Activated CD4-positive, alpha-beta T cell treated with anti-CD3 and anti-CD28 coated beads, Interleukin-2, Interleukin-6, amounts not matched to agents 100 ng/mL and 50 ng/mL, durations not matched to agents 16 hours and 8 hours (primary cell): Measurements from ENCODE around the gene LGI4.

Experiments
- DNase-seq: peaks from one replicate; pipeline ENCODE4 v3.0.0-alpha.2; 2020

The LGI4 gene

DNA sequence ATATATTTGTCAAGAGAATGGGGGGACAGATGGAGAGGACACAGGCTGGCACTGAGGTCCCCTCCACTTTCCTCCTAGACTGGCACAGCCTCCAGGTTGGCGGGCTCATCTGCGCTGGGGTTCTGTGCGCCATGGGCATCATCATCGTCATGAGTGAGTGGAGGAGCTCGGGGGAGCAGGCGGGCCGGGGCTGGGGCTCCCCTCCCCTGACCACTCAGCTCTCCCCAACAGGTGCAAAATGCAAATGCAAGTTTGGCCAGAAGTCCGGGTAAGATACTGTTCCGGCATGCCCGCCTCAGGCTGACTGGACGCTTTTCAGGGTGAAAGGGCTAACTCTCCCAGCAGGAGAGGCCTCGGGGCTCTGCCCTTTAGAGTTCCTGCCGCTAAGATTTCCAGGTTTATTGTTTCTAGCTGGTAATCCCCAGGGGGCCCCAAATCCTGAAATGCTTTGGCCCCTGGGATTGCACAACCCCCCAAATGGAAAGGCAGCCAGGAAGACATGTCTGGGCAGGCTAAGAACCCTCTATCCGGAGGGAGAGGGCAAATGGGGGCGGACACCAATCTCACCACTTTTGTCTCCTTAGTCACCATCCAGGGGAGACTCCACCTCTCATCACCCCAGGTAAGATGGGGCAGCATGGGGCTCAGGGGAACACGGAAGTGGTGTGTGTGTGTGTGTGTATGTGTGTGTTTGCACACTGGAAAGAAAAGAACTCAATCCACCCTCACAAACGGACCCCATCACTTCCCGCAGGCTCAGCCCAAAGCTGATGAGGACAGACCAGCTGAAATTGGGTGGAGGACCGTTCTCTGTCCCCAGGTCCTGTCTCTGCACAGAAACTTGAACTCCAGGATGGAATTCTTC, 11.9 kb downstream of the LGI4 start:
- no peak for DNase-seq

DNA sequence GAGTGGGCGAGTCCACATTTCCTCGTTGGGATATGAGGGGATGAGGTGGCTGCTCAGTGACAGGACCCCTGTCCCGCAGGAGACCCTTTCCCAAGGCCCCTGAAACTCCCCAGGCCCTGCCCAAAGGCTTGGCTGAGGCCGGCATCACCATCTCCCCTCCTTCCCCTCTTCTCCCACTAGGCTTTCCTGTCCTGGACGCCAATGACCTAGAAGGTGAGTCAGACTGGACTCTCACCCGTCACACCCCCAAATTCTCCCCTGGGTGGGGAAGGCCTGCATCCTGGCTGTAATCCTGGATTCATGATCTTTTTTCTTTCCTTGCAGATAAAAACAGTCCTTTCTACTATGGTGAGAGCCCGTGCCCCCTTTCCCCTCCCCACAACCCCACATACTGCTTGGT, 14.0 kb downstream of the LGI4 start:
- no peak for DNase-seq

DNA sequence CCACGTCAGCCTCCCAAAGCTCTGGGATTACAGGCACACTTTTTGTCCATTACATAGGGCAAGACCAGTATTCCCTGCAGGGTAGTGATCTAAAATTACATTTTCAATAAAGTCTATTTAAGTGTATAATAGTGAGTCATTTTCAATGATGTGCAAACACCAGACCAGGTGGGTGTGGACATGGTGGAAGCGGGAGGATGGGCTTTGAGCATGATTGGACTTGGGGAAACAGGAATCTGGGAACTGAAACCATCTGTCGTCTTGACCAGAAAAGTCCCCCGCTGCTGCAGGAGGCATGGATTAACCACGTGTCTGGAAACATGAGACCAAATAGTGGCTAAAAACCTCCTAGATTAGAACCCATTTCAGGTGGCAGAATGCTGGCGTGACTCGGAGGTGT, 14.4 kb downstream of the LGI4 start:
- no peak for DNase-seq

DNA sequence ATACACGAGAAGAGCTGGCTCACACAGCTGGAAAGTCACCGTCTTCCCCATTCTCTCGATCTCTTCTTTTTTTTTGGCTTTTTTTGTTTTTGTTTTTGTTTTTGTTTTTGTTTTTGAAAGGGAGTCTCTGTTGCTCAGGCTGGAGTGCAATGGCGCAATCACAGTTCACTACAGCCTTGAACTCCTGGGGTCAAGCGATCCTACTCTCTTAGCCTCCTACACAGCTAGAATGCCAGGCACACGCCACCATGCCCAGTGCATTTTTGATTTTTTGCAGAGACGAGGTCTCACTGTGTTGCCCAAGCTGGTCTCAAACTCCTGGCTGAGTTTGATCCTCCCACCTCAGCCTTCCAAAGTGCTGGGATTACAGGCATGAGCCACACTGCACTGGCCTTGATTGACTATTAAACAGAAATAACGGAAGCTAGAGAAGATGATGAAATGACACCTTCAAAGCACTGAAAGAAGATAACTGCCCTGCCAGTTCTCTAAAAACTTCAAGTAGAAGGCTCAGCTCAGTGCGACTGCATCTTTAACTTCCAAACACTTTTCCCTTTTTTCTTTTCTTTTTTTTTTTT, 15.2 kb downstream of the LGI4 start:
- DNase-seq = no peak

DNA sequence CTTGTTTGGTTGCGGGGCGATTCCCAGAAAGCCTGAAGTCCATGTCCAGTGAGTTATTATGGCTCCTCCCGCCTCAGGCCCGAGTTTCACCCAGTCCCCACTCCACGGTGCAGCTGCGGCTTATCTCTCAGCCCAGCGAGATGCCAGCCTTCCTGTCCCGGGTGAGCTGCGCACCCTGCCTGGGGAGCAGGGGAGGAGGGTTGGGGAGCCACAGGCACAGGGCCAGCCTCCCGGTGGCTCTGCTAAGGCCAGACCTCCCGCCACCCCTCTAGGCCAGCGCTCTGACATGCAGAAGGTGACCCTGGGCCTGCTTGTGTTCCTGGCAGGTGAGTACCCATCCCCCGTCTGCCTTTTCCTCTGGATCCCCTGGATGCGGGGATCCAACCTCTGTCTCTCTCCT, 15.8 kb downstream of the LGI4 start:
- DNase-seq = no peak

DNA sequence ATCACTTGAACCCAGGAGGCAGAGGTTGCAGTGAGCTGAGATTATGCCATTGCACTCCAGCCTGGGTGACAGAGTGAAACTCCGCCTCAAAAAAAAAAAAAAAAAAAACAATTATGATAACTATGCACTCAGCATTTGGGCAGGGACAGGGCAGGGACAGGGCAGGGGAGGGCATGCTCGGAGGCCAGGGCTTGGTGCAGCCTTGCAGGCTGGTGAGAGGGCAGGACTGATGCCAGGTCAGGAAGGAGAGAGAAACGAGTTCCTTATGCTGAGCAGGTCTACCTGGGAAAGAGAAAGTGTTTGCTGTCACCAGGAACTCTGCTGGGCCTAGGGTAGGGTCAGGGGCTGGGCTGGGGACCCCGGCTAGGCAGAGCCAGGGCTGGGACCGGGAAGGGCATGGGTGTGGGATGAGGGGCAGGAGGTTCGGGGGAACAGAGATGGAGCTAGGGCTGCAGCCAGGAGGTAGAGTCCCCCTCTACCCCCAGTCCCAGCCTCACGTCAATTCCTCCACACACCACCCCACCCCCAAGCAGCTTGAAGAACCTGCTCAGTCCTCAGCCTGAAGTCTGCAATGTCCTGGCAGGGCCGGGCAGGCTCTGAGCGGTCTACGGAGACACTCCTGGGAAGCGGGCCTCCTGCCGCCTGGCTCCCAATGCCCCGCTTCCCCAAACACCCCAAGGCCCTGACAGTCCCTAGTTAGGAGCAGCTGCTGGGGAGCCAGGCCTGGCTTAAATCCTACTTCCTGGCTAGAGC, 16.4 kb downstream of the LGI4 start:
- no peak for DNase-seq

DNA sequence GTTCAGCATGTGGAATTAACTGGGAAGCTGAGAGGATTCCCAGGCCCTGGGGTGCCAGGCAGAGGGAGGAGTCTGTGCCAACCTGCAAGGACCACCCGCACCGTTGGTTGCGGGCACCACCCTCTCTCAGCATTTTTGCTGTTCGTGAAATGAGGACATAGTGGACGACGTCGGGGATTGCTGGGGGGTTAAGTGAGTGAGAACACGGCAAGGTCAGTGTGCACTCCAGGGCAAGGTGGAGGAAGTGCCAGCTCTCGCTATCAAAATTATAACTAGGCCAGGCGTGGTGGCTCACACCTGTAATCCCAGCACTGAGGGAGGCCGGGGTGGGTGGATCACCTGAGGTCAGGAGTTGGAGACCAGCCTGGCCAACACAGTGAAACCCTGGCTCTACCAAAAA, 17.1 kb downstream of the LGI4 start:
- DNase-seq = no peak

DNA sequence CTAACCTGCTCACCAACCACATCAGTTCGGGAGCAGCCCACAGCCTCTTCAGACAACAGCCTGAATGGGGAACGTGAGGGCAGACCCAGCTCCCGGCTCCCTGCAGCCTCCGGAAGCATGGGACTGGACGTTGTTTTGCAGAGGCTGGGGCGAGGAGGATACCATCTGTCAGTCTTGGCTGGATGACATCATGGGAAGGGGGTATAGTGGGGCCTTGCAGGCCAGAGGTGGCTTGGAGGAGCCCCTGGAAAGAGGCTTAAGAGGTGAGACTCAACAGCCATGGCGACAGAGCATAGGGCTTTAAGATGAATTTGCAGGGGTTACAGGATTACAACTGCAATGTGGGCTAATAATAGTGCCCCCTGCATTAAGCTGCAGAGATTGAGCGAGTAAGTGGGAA, 17.7 kb downstream of the LGI4 start:
- DNase-seq = no peak

DNA sequence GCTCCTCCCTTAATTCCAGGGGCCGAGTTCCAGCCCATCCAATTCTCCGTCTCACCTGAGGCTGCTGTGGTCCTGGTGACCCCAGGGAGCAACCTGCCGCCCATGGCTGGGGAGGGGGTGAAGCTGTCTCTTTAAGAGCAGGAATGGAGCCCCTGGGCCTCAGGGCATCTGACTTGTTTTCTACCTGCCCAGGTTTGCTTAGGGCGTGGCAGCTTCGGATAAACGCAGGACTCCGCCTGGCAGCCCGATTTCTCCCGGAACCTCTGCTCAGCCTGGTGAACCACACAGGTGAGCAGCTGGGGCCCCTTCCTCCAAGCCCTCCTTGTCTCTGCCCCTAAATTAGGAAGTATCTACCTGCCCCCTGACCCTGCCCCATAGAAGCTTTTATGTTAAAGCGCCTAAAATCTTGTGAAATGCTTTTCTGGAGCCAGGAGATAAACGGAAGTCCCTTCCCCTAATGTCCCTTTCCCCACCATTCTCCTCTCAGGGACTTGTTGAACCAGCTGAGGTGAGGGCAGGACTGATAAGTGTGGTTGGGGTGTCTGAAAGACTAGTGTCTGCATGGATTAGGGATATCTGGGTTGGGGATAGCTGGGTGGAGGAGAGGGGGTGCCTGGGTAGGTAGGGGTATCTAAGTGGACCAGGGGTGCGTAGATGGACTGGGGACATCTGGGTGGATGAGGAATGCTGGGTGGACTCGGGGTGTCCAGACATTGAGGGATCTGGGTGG, 18.6 kb downstream of the LGI4 start:
- no peak for DNase-seq

DNA sequence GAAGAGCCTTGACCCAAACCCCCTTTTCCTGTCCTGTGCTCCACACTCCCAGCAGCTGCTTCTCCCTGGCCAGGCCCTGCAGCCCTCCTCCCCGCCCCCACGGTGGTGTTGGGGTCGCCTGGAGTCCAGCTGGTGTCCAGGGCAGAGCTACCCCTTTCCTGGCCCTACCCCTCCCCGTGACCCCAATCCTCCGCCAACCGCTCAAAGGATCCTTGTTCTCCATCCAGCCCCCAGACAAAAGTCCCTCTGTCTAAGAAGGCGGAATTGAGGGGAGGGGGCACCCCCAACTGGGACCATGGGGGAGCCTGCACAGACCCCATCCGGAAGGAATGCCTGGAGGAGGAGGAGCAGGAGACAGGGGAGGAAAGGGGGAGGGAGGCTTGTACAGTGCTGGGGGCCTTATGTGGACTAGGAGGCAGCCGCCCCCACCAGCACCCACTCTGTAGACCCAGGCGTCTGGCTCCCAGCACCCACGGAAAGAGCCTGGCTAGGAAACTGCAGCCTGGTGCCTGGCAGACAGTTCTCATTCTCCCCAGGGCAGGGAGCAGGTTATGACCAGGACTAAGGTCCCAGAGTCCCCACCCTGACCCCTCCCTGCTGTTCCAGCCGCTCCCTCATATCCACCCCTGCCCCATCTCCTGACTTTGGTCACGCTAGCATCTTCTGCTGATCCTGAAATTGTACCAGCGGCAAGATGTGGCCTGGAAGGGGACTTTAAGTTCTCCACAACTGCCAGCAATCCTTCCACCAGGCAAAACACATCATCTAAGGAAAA, 19.5 kb downstream of the LGI4 start, which contains the start of gene FXYD3:
TSS of gene FXYD3 (plus strand) at position 647 of the 775 bp plus-strand sequence. CDS start 3,554 bp downstream, outside the sequence.
- no peak for DNase-seq

DNA sequence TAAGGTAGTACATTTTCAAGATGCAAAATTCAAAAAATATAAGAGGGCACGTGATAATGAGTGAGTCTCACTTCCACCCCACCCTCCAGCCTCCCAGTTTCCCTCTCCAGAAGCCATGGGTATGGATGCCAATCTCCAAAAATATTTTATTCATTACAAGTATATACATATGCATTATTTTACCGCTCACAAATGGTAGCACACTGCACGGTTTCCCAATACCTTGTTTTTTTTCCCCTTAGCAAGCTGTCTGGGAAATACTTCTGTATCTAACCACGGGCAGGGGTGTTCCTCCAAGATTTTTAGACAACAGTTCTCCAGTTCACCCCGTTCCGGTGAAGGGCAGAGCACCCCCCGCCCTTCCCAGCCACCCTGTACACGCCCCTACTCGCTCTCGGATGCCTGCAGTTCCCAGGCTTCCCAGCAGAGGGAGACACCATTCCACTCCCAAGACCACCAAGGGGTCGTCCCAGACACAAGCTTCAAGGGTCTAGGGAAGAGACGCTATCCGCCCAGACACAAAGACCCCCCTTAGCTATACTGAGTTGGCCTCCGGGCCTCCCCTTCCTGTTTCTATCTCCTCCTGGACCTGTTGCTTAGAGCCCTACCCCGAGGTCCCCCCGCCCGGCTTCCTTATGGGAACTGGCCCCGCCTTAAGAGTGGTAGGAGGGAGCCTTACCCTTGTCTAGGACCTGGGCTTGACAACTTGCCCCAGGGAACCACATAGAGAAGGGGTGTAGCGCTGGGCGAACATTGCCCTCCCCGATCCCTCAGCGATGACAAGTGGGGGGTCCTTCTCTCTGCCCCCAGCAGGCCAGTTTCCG, 20.3 kb downstream of the LGI4 start:
- DNase-seq = peak; percentile 68

DNA sequence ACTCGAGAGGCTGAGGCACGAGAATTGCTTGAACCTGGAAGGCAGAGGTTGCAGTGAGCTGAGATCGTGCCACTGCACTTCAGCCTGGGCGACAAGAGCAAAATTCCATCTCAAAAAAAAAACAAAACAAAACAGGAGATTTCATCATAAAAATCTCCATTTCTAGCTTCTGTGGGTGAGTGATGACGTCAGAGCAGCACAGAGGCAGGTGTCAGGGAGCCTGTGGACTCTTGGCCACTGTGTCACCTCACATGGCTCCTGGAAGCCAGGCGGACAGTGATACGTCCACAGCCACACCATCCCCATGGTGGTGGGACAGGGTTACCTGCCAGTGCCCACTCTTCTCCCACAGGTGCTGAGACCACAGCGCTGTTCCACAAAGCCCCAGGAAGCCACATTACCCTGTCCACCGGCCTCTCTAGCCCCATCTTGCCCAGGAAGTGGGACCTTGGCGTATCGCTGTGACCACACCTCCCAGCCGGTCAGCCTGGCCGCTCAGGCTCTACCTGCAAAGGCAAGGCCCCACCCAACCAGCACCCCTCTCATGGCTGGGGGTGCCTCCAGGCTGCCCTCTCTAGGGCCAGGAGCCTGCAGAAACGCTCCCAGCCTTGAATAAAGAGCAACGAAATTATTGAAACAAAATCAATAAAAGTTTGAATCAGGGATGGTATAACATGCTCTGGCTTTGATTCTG, 21.7 kb downstream of the LGI4 start:
- DNase-seq = no peak

DNA sequence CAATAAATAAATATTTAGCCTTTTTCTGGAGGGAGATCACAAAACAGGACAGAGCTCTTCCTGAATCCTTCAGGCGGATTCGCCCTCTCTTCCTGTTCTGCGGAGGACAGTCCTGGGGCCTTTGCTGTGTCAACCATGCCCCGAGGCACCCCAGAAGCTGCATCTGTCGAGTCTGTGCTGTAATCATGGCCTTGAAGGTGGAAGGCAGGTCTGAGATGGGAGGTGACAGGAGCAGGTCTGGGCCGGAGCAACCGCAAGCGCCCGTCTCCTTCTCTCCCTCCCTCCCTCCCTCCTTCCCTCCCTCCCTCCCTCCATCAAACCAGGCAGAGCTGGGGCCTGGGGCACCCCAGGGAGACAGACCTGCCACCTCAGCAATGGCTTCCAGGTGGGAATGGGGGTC, 23.9 kb downstream of the LGI4 start:
- no peak for DNase-seq

DNA sequence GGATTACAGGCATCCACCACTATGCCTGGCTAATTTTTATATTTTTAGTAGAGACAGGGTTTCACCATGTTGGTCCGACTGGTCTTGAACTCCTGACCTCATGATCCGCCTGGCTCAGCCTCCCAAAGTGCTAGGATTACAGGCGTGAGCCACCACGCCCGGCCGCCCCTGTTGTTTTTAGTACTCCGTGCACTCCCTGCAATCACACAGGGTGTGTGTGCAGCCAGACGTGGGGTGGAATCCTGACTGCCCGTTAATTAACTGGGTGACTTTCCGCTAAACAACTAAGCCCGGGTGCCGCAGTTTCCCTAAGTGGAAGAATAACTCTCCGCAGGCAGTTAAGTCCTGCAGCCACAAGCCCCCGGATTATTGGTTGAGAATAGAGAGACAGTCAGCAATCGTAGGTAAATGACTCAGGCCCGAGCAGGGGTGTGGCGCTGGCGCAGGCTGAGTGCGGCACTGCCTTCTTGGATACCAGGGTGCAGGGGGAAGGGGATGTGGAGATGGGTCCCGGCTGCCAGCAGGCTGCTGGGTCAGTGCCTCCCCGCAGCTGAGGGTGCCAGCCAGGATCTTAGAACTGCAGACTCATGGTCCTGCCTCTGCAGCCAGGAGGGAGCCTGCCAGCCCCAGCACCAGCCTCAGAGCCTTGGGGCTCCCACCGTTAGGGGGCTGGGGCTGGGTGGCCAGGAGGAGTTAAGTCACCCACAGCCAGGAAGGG, 25.3 kb downstream of the LGI4 start:
- DNase-seq = no peak

DNA sequence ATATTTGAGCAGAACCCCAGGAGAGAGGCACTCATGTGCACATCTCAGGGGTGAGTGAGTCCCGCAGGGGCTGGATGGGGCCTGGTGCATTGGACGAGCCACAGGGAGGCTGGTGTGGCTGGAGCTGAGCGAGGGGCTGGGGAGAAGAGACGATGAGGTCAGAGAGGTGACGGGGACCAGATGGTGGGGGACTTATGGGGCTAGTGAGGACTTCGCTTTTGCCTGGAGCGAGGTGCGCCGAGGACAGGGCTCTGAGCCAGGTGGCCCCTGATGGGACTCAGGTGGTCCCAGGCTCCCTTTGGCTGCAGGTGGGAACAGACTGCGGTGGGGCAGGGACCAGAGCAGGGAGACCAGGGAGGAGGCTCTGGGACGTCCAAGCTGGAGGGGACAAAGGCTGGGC, 26.1 kb downstream of the LGI4 start:
- DNase-seq = no peak

DNA sequence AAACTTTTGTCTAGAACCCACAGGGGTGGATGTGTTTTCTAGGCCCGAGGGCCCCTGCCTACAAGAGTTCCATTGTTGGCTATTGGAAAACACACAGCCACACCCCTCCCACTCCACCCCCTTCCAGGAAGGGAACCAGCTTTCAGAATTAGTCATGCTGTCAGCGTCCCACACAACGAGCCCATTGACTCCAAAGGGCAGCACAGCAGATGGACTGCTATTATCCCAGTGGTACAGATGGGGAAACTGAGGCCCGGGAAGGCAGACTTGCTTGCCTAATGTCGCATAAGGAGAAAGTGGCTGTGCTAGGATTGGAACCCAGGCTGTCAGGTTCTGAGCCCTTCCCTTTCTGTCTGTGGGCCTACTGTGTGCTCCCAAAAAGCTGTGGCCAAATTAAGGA, 27.3 kb downstream of the LGI4 start:
- DNase-seq = no peak

DNA sequence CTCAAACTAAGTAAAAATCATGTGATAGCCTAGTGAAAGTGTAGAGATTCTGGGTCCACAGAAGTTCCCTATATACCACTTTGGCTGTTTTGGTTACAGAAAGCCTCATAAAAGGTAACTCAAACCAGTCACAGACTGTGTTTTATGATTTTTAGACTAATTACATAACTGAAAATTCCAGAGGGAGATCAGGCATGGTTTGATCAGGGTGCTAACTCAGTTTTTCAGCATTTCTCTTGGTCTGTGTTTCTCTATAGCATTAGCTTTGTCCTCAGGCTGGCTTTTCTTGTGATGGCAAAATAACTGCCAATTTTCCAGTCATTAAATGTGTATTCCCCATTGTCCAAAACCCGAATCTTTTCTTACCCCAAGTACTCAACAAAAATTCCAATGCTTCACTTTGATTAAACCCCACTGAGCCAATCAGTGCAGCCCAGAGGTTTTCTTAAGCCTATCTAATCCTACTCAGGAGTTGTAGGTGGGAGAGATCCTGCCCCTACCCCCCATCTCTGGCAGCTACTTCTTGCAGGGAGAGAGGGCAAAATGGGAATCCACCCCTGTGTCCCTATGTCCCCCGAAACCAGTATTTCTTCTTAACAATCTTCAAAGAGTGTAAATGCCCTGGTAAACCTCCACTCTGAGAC, 27.8 kb downstream of the LGI4 start:
- no peak for DNase-seq

DNA sequence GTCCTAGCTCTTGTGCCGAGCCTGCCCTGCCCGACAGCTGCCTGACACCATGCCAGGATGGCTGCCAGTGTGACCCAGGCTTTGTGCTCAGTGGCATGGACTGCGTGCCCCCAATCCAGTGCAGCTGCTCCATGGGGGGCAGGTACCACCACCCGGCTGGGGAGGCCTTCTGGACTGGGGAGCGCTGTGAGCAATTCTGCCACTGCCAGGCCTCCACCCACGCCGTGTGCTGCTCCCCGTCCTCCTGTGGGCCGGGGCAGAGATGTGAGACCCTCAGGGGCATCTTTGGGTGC, 28.6 kb downstream of the LGI4 start:
- no peak for DNase-seq

DNA sequence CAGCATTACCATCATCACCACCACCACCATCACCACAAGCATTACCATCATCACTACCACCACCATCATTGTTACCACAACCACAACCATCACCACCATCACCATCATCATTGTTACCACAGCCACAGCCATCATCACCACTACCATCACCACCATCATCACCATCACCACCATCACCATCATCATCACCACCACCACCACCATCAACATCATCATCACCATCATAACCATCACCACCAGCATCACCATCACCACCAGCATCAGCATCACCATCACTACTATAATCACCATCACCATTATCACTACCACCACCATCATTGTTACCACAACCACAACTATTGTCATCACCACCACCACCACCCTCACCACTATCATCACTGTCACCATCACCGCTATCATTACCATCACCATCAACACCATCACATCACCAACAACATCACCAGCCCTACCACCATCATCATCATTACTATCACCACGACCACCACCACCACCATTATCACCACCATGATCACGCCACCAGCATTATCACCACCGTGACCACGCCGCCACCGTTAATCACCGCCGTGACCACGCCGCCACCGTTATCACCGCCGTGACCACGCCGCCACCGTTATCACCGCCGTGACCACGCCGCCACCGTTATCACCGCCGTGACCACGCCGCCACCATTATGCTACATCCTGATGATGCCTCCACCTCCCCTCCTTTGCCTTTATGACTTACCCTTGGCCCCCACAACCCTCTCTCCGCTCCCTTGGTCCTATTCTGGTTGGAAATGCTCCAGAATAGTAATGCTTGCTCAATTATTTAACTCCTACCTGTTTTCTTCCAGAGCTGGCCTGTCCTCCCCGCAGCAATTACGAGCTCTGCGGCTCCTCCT, 29.2 kb downstream of the LGI4 start:
- DNase-seq = no peak
